Neural cell (in vitro differentiated cells): ENCODE measurements around the gene SQSTM1.

ENCODE experiments used
- SMC3 ChIP-seq: fragments of 450-650 bp; conservative IDR thresholded peaks from 2 replicates; pipeline ENCODE4 v1.6.1; 2014; ENCODE audit warnings: antibody characterized with exemption, mild to moderate bottlenecking, moderate library complexity; ENCODE audit not compliant: poor library complexity
- TF ChIP-seq, protein P1 (sequence below): fragments of 450-650 bp; IDR thresholded peaks from 2 replicates; pipeline ENCODE4 v1.5.1; 2014; ENCODE audit warnings: antibody characterized with exemption, mild to moderate bottlenecking, moderate library complexity; ENCODE audit not compliant: poor library complexity, severe bottlenecking

GRCh38 chr5:179793468-179794139 is 27.1 kb upstream of the SQSTM1 start, which contains the start of gene LTC4S:
- TF ChIP-seq SMC3 = no peak
- TF ChIP-seq, protein P1, sequence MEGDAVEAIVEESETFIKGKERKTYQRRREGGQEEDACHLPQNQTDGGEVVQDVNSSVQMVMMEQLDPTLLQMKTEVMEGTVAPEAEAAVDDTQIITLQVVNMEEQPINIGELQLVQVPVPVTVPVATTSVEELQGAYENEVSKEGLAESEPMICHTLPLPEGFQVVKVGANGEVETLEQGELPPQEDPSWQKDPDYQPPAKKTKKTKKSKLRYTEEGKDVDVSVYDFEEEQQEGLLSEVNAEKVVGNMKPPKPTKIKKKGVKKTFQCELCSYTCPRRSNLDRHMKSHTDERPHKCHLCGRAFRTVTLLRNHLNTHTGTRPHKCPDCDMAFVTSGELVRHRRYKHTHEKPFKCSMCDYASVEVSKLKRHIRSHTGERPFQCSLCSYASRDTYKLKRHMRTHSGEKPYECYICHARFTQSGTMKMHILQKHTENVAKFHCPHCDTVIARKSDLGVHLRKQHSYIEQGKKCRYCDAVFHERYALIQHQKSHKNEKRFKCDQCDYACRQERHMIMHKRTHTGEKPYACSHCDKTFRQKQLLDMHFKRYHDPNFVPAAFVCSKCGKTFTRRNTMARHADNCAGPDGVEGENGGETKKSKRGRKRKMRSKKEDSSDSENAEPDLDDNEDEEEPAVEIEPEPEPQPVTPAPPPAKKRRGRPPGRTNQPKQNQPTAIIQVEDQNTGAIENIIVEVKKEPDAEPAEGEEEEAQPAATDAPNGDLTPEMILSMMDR = no peak
